CD8-positive, alpha-beta memory T cell (primary cell): ENCODE results near the gene NOMO2. TPM values are rescaled to one million over a fixed set of nuclear protein-coding genes. Genes with fewer than 3 reads are reported as not detected.
"Not testable (repeated sequence)": the region's sequence is repeated elsewhere in the genome, so short reads cannot be mapped to it uniquely, and the experiment has no call there.

Experiments
- CTCF ChIA-PET: fragments of 350-600 bp; sonication (Branson Sonifier 250); formaldehyde crosslinking; loops from one replicate; lab custom pipeline; 2021; ENCODE audit warnings: antibody characterized with exemption; lab: Charles Lee
- POLR2A ChIA-PET: fragments of 350-600 bp; sonication (Branson Sonifier 250); formaldehyde crosslinking; loops from one replicate; lab custom pipeline; 2021; ENCODE audit warnings: antibody characterized with exemption; lab: Charles Lee
- DNase-seq, 5 donors: peaks; one replicate each; pipeline versions ENCODE4 v3.0.0 to v3.0.0-alpha.2; 2020 to 2022; ENCODE audit warnings: mixed read lengths in 1 of 5
- H3K27ac ChIP-seq: one replicate; pipeline ENCODE4 v1.7.0; 2013; ENCODE audit warnings: low read depth, mild to moderate bottlenecking, low read length, moderate library complexity
- H3K27me3 ChIP-seq: 2 replicates; pipeline ENCODE4 v1.7.0; 2013; ENCODE audit warnings: low read length, mild to moderate bottlenecking; ENCODE audit not compliant: insufficient read depth, poor library complexity, severe bottlenecking
- H3K36me3 ChIP-seq: 2 replicates; pipeline ENCODE4 v1.7.0; 2013; ENCODE audit warnings: mild to moderate bottlenecking, low read length, moderate library complexity; ENCODE audit not compliant: insufficient read depth
- H3K4me1 ChIP-seq: 2 replicates; pipeline ENCODE4 v1.7.0; 2013; ENCODE audit warnings: mild to moderate bottlenecking, low read length, moderate library complexity; ENCODE audit not compliant: insufficient read depth
- H3K4me3 ChIP-seq: 2 replicates; pipeline ENCODE4 v1.7.0; 2013; ENCODE audit warnings: mild to moderate bottlenecking, low read length
- H3K9me3 ChIP-seq: 2 replicates; pipeline ENCODE4 v1.7.0; 2013; ENCODE audit warnings: mild to moderate bottlenecking, low read length
- H3K27ac Mint-ChIP-seq, 8 donors: one replicate each; pipeline ENCODE4 v1.8.0; 2020 to 2021; ENCODE audit warnings: mixed read lengths in 8 of 8, mild to moderate bottlenecking in 6 of 8, inconsistent platforms in 3 of 8, moderate library complexity in 3 of 8
- H3K27me3 Mint-ChIP-seq, 2 donors: one replicate each; pipeline ENCODE4 v1.8.0; 2020 to 2021; ENCODE audit warnings: mixed read lengths in 2 of 2, mild to moderate bottlenecking in 1 of 2, moderate library complexity in 1 of 2
- H3K36me3 Mint-ChIP-seq, 3 donors: one replicate each; pipeline ENCODE4 v1.8.0; 2020 to 2021; ENCODE audit warnings: mixed read lengths in 3 of 3, inconsistent platforms in 1 of 3, mild to moderate bottlenecking in 1 of 3
- H3K4me1 Mint-ChIP-seq, 3 donors: one replicate each; pipeline ENCODE4 v1.8.0; 2020 to 2021; ENCODE audit warnings: mixed read lengths in 3 of 3, inconsistent platforms in 1 of 3, mild to moderate bottlenecking in 1 of 3
- H3K4me3 Mint-ChIP-seq, 7 donors: one replicate each; pipeline ENCODE4 v1.8.0; 2020 to 2021; ENCODE audit warnings: mixed read lengths in 7 of 7, mild to moderate bottlenecking in 6 of 7, moderate library complexity in 4 of 7, inconsistent platforms in 2 of 7
- H3K9me3 Mint-ChIP-seq, 5 donors: one replicate each; pipeline ENCODE4 v1.8.0; 2020 to 2022; ENCODE audit warnings: mixed read lengths in 5 of 5, mild to moderate bottlenecking in 3 of 5, moderate library complexity in 2 of 5, inconsistent platforms in 1 of 5
- polyA plus RNA-seq: library from polyadenylated mRNA; unstranded; fragments of 300-500 nt; fragmentation: Illumina TruSeq; gene quantifications from one replicate; pipeline ENCODE4 v1.2.3, GENCODE V29; 2021
- total RNA-seq, 2 experiments: library from RNA; stranded (reverse); gene quantifications; one replicate each; pipeline ENCODE4 v1.2.3, GENCODE V29; 2021

The NOMO2 gene
- total and polyA plus RNA-seq, 3 experiments from 2014 or later = 67.5 to 90.1 (median 85.8) TPM

DNA sequence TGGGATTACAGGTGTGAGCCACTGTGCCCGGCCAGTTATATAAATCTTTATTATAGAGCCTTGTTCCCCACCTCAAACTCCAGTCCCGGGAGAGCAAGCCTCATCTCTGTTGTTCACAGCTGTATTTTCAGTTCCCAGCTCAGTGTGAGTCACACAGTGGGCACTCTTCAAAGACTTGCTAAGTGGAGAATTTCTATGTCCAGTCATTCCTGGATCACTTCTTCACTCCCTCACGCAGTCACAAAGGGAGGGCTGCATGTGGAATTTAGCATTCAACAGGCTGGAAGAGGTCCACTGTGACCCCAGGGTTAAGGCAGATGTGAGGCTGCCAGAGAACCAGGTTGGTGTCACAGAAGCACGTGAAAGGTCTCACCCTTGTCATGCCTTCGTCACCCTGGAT, 33.0 kb upstream of the NOMO2 start:
- peaks cover 8 to 18% of the 10 kb centered on the region in 2 donors for H3K27me3 Mint-ChIP-seq
- H3K36me3 ChIP-seq, H3K4me1 Mint-ChIP-seq, H3K36me3 Mint-ChIP-seq, H3K4me3 Mint-ChIP-seq, H3K27me3 ChIP-seq, DNase-seq, CTCF ChIA-PET, H3K4me3 ChIP-seq, H3K9me3 Mint-ChIP-seq, H3K9me3 ChIP-seq, H3K27ac ChIP-seq, H3K4me1 ChIP-seq, POLR2A ChIA-PET, H3K27ac Mint-ChIP-seq: not testable (repeated sequence)

DNA sequence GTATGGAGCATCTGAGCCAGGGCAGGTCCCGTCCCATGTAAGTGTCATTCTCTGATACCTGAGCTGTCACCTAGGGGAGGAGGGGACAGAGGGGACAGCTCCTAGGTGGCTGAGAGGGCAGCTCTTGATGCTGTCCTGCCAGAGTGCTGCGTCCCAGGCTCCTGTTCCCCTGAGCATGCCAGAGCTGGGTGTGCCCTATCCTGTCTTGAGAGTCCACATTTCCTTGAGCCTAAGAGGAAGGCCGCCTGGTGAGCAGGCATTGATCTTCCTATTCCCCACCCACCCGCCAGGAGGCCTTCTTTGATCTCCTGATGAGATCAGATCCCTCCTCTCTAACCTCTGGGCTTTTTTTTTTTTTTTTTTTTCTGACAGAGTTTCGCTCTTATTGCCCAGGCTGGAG, 32.0 kb upstream of the NOMO2 start:
- H3K27me3 Mint-ChIP-seq = peaks cover 5 to 13% of the 10 kb centered on the region in 2 donors

GRCh38 chr16:18592982-18593381, 31.1 kb upstream of the NOMO2 start:
- H3K4me1 ChIP-seq, H3K27me3 Mint-ChIP-seq, H3K9me3 ChIP-seq, CTCF ChIA-PET, POLR2A ChIA-PET, H3K27me3 ChIP-seq, H3K9me3 Mint-ChIP-seq, DNase-seq, H3K36me3 ChIP-seq, H3K4me3 ChIP-seq, H3K36me3 Mint-ChIP-seq, H3K4me3 Mint-ChIP-seq, H3K27ac Mint-ChIP-seq, H3K27ac ChIP-seq, H3K4me1 Mint-ChIP-seq: not testable (repeated sequence)

More for the DNA sequence above, 32.0 kb upstream of the NOMO2 start:
- H3K36me3 Mint-ChIP-seq, H3K4me3 ChIP-seq, H3K4me3 Mint-ChIP-seq, H3K27ac ChIP-seq, H3K4me1 ChIP-seq, H3K9me3 ChIP-seq, H3K27me3 ChIP-seq, DNase-seq, H3K36me3 ChIP-seq, H3K4me1 Mint-ChIP-seq, POLR2A ChIA-PET, CTCF ChIA-PET, H3K27ac Mint-ChIP-seq, H3K9me3 Mint-ChIP-seq: not testable (repeated sequence)

- H3K27me3 Mint-ChIP-seq, CTCF ChIA-PET, H3K9me3 ChIP-seq, H3K27me3 ChIP-seq, H3K36me3 Mint-ChIP-seq, H3K27ac ChIP-seq, H3K9me3 Mint-ChIP-seq, H3K4me3 Mint-ChIP-seq, DNase-seq, H3K36me3 ChIP-seq, POLR2A ChIA-PET, H3K27ac Mint-ChIP-seq, H3K4me1 Mint-ChIP-seq, H3K4me3 ChIP-seq, H3K4me1 ChIP-seq: not testable (repeated sequence)
These were observed 30.0 kb upstream of the NOMO2 start for GRCh38 chr16:18591908-18592307.

- H3K9me3 ChIP-seq, H3K27me3 Mint-ChIP-seq, H3K27me3 ChIP-seq, H3K4me3 ChIP-seq, H3K4me3 Mint-ChIP-seq, CTCF ChIA-PET, H3K36me3 Mint-ChIP-seq, H3K27ac Mint-ChIP-seq, POLR2A ChIA-PET, DNase-seq, H3K4me1 ChIP-seq, H3K4me1 Mint-ChIP-seq, H3K9me3 Mint-ChIP-seq, H3K36me3 ChIP-seq, H3K27ac ChIP-seq: not testable (repeated sequence)
These were observed 29.5 kb upstream of the NOMO2 start for GRCh38 chr16:18591441-18591840.

- H3K36me3 ChIP-seq, H3K9me3 Mint-ChIP-seq, H3K27me3 ChIP-seq, H3K4me3 Mint-ChIP-seq, H3K4me1 ChIP-seq, CTCF ChIA-PET, H3K27ac Mint-ChIP-seq, H3K27me3 Mint-ChIP-seq, H3K27ac ChIP-seq, H3K4me3 ChIP-seq, H3K36me3 Mint-ChIP-seq, H3K9me3 ChIP-seq, H3K4me1 Mint-ChIP-seq, POLR2A ChIA-PET, DNase-seq: not testable (repeated sequence)
These were observed 27.9 kb upstream of the NOMO2 start for GRCh38 chr16:18589806-18590205.

- H3K4me1 ChIP-seq, H3K36me3 ChIP-seq, CTCF ChIA-PET, POLR2A ChIA-PET, H3K27me3 ChIP-seq, H3K9me3 Mint-ChIP-seq, DNase-seq, H3K4me1 Mint-ChIP-seq, H3K27ac ChIP-seq, H3K27me3 Mint-ChIP-seq, H3K36me3 Mint-ChIP-seq, H3K9me3 ChIP-seq, H3K4me3 Mint-ChIP-seq, H3K27ac Mint-ChIP-seq, H3K4me3 ChIP-seq: not testable (repeated sequence)
These were observed 25.0 kb upstream of the NOMO2 start for GRCh38 chr16:18586560-18587540.

GRCh38 chr16:18585789-18586188, 23.9 kb upstream of the NOMO2 start:
- H3K36me3 ChIP-seq, H3K4me3 Mint-ChIP-seq, H3K9me3 Mint-ChIP-seq, DNase-seq, POLR2A ChIA-PET, H3K27ac Mint-ChIP-seq, H3K4me3 ChIP-seq, H3K4me1 ChIP-seq, H3K27me3 ChIP-seq, H3K27me3 Mint-ChIP-seq, H3K9me3 ChIP-seq, H3K27ac ChIP-seq, H3K36me3 Mint-ChIP-seq, H3K4me1 Mint-ChIP-seq, CTCF ChIA-PET: not testable (repeated sequence)
